Fibroblast of mammary gland (primary cell): ENCODE results near the gene GALR2.

ENCODE experiments used
- DNase-seq: peaks from one replicate; pipeline ENCODE4 v3.0.0-alpha.2; 2010; ENCODE audit warnings: low read depth
- H3K4me3 ChIP-seq: 2 replicates; pipeline ENCODE4 v1.5.1; 2011; ENCODE audit warnings: low read depth, mild to moderate bottlenecking, low read length, moderate library complexity; ENCODE audit not compliant: control insufficient read depth
- CTCF ChIP-seq: conservative IDR thresholded peaks from 2 replicates; pipeline ENCODE4 v1.5.1; 2011; ENCODE audit warnings: low read depth, low read length, inconsistent platforms; ENCODE audit not compliant: control insufficient read depth, insufficient read depth

Gene GALR2

GRCh38 chr17:76074390-76075363, at the start of gene GALR2:
TSS of gene GALR2 (plus strand) at chr17:76074781. CDS start at chr17:76074884, 103 bp downstream.
- TF ChIP-seq CTCF = no peak
- no peak within 1 kb of the TSS for H3K4me3 ChIP-seq
- DNase-seq = no peak

- no peak for TF ChIP-seq CTCF
- no peak overlapping the region for H3K4me3 ChIP-seq
- no peak for DNase-seq
Measured at GRCh38 chr17:76025294-76025693, 49.3 kb upstream of the GALR2 start.

- TF ChIP-seq CTCF = no peak
- no peak overlapping the region for H3K4me3 ChIP-seq
- no peak for DNase-seq
Measured at GRCh38 chr17:76026714-76027158, 47.8 kb upstream of the GALR2 start.

GRCh38 chr17:76027159-76027839, 47.3 kb upstream of the GALR2 start, which contains the start of gene EVPL:
TSS of gene EVPL (minus strand) at chr17:76027306. CDS start at chr17:76027198, 108 bp downstream.
- no peak for DNase-seq
- H3K4me3 ChIP-seq = no peak within 1 kb of the TSS
- no peak for TF ChIP-seq CTCF

GRCh38 chr17:76032073-76032779, 42.4 kb upstream of the GALR2 start:
- TF ChIP-seq CTCF = no peak
- no peak for DNase-seq

GRCh38 chr17:76032780-76033108, 41.8 kb upstream of the GALR2 start:
- no peak for DNase-seq
- TF ChIP-seq CTCF = no peak
- H3K4me3 ChIP-seq = no peak overlapping the region

More at GRCh38 chr17:76032073-76032779, 42.4 kb upstream of the GALR2 start:
- no peak overlapping the region for H3K4me3 ChIP-seq
